AG04449 (cell line): Measurements from ENCODE around the gene CRABP1.

Experiments used
- CTCF ChIA-PET: fragments of 350-600 bp; formaldehyde crosslinking; extraction: SDS; loops from one replicate; lab custom pipeline; 2021; ENCODE audit warnings: antibody characterized with exemption; lab: Yijun Ruan, JAX
- POLR2A ChIA-PET: fragments of 400-600, 350-600 bp; formaldehyde crosslinking; extraction: SDS; loops from one replicate; lab custom pipeline; 2020; ENCODE audit warnings: antibody characterized with exemption, inconsistent platforms; lab: Yijun Ruan, JAX
- DNase-seq: peaks from one replicate; pipeline ENCODE4 v3.0.0-alpha.2; 2010; ENCODE audit warnings: low read depth, low spot score
- H3K4me3 ChIP-seq: 2 replicates; pipeline ENCODE4 v1.5.1; 2011; ENCODE audit warnings: low read depth, mild to moderate bottlenecking, control low read depth, low read length
- CTCF ChIP-seq: IDR thresholded peaks from one replicate; pipeline ENCODE4 v1.5.1; 2011; ENCODE audit warnings: mild to moderate bottlenecking, moderate library complexity, low read length, control low read depth, inconsistent platforms; ENCODE audit not compliant: insufficient read depth; ENCODE audit errors: missing control alignments

CRABP1 gene

GRCh38 chr15:78307976-78308375 lies 32.2 kb upstream of the CRABP1 start:
- H3K4me3 ChIP-seq: no peak overlapping the region
- TF ChIP-seq CTCF: no peak
- CTCF ChIA-PET: interaction anchor here (0.7 to 18.6 kb wide), 33 partner anchors 7 to 432 kb away, joined by 3 to 714 read pairs (median 5); partner anchors contain the start of genes IREB2 and SKIC8
- DNase-seq: no peak
- POLR2A ChIA-PET: interaction anchor here (1.2 kb wide), 1 partner anchor 130 kb away, joined by 3 read pairs; the partner anchor contains the start of gene IREB2

- ChIA-PET POLR2A (interaction anchor here (0.7 to 1.7 kb wide), 2 partner anchors 129 to 223 kb away, joined by 3 to 4 read pairs; partner anchors contain the start of gene IREB2), CTCF (interaction anchor here (0.7 to 18.6 kb wide), 37 partner anchors 8 to 431 kb away, joined by 3 to 714 read pairs (median 4); partner anchors contain the start of genes CRABP1, IREB2 and SKIC8)
- TF ChIP-seq CTCF: peak; percentile 95
- H3K4me3 ChIP-seq: no peak overlapping the region
- no peak for DNase-seq
Measured at GRCh38 chr15:78308422-78309032, 31.6 kb upstream of the CRABP1 start.

- ChIA-PET POLR2A (no interaction called here), CTCF (interaction anchor here (1.3 to 18.6 kb wide), 5 partner anchors 12 to 399 kb away, joined by 3 to 714 read pairs (median 61); partner anchors contain the start of gene IREB2)
- TF ChIP-seq CTCF: no peak
- H3K4me3 ChIP-seq: no peak overlapping the region
- DNase-seq: no peak
Measured at GRCh38 chr15:78311292-78311691, 28.9 kb upstream of the CRABP1 start.

DNA sequence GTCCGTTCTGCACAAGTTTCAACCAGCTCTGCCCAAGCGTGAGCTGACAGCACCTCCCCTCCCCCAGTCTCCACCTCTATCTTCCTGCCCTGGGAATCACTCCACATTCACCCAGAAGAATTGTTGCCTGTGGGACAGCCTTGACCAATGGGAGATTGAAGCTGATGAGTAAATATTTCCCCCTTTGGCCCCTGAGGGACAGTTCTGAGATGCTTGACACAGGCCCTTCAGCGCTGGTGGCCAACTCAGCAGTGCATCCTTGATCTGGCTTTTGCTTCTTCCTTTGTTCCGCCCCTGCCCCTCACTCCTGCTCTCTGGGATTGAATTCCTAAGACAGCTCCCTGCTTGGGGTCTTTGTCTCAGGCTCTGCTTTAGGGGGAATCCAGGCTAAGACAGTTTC lies 27.6 kb upstream of the CRABP1 start:
- POLR2A ChIA-PET: no interaction called here

DNA sequence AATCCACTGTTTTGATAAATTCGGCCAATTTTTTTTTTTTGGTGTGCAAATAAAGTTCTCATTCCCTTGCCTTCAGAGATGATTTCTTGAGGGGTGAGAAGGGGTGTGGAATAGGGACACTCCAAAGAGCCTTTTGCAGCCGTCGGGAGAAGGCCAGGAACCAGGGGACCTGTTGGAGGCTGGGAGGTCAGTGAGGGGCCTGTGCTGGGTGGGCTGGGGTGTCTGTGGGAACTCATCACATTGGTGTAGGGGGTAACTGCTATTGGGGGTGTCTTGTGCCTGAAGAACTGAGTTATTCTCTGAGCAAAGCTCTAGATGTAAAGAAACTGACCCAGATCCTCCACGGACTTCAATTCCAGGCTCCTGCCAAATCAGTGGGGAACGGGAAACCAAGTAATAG lies 27.2 kb upstream of the CRABP1 start:
- ChIA-PET CTCF (interaction anchor here (0.9 to 18.6 kb wide), 5 partner anchors 11 to 125 kb away, joined by 3 to 714 read pairs (median 61); partner anchors contain the start of gene IREB2), POLR2A (no interaction called here)
- H3K4me3 ChIP-seq: no peak overlapping the region
- TF ChIP-seq CTCF: no peak
- DNase-seq: no peak

More for the DNA sequence above, 27.6 kb upstream of the CRABP1 start:
- TF ChIP-seq CTCF: no peak
- no peak overlapping the region for H3K4me3 ChIP-seq
- DNase-seq: no peak
- CTCF ChIA-PET: interaction anchor here (0.7 to 18.6 kb wide), 6 partner anchors 11 to 125 kb away, joined by 3 to 714 read pairs (median 32); partner anchors contain the start of gene IREB2

GRCh38 chr15:78313383-78313782 lies 26.8 kb upstream of the CRABP1 start:
- TF ChIP-seq CTCF: no peak
- DNase-seq: no peak
- POLR2A ChIA-PET: no interaction called here
- no peak overlapping the region for H3K4me3 ChIP-seq
- CTCF ChIA-PET: interaction anchor here (0.9 to 18.6 kb wide), 3 partner anchors 104 to 124 kb away, joined by 4 to 714 read pairs (median 61); partner anchors contain the start of gene IREB2
